Omental fat pad (tissue), 4 donors: ENCODE measurements around the gene PIAS2. TPM values are rescaled to one million over a fixed set of nuclear protein-coding genes. Genes with fewer than 3 reads are reported as not detected.

Source experiments
- ATAC-seq: fragments of 150-250 bp; one replicate; pipeline ENCODE4 v1.9.1; 2016; ENCODE audit warnings: mild to moderate bottlenecking, moderate library complexity; ENCODE audit not compliant: low FRiP score
- DNase-seq: peaks from one replicate; pipeline ENCODE4 v3.0.0-alpha.2; 2019; ENCODE audit warnings: low spot score
- total RNA-seq, 4 donors: library from RNA; depleted of rRNA; stranded (reverse); fragments of >200 nt; gene quantifications; one replicate each; pipeline ENCODE4 v1.1.0, GENCODE V29; 2016
- TF ChIP-seq, protein P1 (sequence below), 3 donors: fragments of 450-650 bp; IDR thresholded peaks; one replicate each; pipeline ENCODE4 v1.5.1; 2016 to 2017; ENCODE audit warnings: antibody characterized with exemption in 3 of 3, mild to moderate bottlenecking in 3 of 3, moderate library complexity in 2 of 3

PIAS2 gene
- total RNA-seq, 4 donors from 2014 or later, result 17.7 to 24.9 (median 23.4) TPM

DNA sequence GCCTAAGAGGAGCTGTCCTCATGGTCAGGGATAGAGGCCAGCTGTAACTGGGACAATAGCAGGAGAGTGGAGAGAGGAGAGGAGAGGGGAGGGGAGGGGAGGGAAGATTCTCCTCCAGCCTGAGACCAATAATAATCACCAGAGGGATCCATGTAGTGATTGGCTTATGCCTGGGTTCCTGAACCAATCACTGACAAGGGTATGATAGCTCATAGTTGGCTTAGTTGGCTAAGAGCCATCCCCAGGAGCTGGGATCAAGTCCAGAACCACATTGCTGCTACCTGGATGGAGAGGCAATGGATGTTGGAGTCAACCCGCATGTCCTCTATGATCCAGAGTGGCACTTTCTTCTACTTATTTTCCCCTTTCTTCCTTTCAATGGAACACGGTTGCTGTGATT is 152.7 kb downstream of the PIAS2 start:
- TF ChIP-seq, protein P1, sequence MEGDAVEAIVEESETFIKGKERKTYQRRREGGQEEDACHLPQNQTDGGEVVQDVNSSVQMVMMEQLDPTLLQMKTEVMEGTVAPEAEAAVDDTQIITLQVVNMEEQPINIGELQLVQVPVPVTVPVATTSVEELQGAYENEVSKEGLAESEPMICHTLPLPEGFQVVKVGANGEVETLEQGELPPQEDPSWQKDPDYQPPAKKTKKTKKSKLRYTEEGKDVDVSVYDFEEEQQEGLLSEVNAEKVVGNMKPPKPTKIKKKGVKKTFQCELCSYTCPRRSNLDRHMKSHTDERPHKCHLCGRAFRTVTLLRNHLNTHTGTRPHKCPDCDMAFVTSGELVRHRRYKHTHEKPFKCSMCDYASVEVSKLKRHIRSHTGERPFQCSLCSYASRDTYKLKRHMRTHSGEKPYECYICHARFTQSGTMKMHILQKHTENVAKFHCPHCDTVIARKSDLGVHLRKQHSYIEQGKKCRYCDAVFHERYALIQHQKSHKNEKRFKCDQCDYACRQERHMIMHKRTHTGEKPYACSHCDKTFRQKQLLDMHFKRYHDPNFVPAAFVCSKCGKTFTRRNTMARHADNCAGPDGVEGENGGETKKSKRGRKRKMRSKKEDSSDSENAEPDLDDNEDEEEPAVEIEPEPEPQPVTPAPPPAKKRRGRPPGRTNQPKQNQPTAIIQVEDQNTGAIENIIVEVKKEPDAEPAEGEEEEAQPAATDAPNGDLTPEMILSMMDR (IDR thresholded peaks at IDR 0.05), result no peak
- ATAC-seq (no peak), DNase-seq (no peak)

DNA sequence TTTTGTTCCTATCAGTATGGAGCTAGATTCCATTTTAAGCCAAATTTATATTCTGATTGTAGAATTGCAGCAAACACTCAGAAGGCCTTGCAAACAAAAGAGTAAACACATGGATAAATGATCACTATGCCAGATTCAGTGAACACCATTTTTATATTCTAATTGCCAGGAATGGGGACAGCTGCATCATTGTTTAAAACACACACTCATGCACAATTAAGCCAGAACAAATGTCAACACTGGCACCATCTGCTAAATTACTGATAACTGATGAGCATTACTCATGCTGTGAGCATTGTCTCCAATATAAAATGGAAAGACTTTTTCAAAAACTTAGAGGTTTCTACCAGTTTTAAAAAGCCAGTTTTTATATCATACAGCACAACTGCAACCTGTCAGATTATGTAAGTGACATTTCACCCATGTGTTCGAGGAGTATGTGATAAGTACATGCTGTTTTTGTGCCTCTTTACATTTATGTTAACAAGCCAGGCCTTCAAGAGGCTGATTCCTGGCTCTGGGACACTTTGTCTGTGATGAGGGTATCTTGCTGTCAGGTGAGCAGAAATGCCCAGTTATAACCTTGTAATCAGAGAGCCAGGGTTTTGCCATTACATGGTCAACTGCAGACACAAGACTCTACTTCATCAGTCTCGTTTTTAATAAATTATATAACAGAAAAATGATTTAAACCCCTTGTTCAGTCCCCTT is 156.1 kb downstream of the PIAS2 start:
- TF ChIP-seq, protein P1 (IDR thresholded peaks at IDR 0.05), result no peak
- ATAC-seq (no peak), DNase-seq (no peak)

DNA sequence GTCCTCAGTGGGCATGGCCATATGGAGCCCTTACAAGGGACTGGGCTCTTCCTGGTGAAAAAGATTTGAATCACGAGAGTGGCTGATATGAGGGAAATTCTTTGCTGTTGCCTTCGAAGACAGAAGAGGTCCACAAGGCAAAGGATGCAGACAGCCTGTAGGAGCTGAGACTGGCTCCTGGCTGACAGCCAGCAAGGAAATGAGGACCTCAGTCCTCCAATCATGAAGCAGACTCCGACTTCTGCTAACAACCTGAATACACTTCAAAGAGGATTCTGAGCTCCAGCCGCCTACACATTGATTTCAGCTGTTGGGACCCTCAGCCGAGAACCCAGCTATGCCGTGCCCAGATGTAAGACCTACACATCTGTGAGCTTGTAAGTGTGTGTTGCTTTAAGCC is 157.4 kb downstream of the PIAS2 start:
- no peak for DNase-seq
- ATAC-seq, result no peak
- TF ChIP-seq, protein P1 (IDR thresholded peaks at IDR 0.05), result no peak

DNA sequence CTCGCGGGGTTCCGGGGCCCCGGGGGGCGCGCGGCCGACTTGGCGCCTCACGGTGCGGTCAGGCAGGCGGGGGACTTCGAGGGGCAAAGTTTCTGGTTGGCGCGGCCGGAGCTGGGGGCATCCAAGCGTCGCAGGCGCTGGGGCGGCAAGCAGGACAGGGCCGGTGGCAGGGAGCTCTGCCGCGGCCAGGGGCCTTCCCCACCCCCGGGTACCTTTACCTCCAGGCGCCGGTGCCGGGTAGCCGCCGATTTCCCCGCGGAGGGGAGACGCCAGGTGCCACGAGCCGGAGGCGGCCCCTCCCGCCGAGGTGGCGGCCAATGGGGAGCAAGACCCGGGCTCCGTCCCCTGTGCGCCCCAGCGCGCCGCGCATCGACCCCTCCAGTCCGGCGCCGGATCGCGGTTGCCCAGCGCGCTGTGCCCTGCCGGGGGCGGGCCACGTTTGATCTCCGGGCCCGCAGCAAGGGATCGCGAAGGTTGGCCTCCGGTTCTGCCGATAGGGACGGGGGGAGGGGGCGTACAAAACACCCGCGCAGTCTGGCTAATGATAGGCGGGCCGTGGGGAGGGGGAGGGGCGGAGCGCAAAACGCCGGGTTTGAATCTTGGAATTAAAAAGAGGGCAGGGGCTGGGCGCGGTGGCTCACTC is 160.6 kb downstream of the PIAS2 start, which contains the start of gene ST8SIA5:
Gene ST8SIA5 (minus strand): TSS at position 495 of the 643 bp plus-strand sequence. CDS start 545 bp downstream, outside the sequence.
- no peak for DNase-seq
- TF ChIP-seq, protein P1 (IDR thresholded peaks at IDR 0.05), result no peak
- no peak for ATAC-seq

DNA sequence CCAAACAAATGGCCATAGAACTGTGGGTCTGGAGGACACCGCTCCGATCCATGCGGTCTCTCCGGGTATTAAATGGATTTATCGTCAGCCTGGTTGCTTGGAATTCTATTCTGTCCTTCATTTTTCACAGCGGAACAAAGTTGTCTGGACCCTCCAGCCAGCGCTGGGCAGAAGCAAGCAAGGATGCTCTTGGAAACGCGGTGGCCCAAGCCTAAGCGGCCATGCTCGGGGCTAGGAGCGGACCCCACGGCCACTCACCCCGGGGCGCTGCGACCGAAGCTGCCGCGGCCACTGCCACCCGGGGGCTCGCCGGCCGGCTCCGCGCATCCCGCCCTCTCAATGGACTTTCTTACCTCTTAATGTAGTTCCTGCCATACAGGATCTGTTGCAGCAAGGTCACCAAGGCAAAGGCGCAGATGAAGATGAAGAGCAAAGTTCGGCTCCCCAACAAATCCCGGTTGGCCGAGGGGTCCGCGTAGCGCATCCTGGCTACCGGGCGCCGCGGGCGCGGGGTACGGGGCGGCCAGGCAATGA is 161.2 kb downstream of the PIAS2 start:
- TF ChIP-seq, protein P1 (IDR thresholded peaks at IDR 0.05), result no peak
- no peak for ATAC-seq
- no peak for DNase-seq

DNA sequence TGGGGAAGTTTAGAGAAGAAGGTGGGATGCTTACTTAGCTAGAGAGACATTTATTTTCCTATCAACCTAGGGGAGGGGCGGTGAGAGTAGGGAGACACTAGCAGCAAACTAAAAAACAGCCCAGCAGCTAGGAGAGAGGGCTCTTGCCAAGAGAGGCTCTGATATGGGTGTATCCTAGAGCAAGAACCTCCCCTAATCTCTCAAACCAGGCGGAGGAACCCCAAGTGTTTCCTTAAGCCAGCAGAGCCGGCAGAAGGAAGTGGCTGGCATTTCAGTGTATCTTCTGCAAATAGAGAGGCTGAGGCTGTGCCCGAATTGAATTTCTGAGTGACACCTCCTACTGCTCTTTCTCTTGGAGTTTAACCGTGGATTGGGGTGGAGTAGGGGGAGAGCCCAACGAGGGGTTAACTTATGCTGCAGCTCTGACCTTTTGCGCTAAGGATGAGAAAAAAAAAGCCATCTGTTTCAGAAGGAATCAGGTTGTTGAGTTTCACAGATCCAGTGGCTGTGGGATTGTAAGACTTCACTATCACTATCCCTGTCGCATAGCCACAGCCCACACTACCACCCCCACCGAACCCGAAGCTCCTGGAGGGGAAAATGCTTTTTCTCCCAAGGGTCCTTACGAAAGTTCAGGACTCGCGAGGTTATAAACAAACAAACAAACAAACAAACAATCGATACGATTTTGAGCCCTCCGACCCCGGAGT is 161.8 kb downstream of the PIAS2 start:
- TF ChIP-seq, protein P1 (IDR thresholded peaks at IDR 0.05), result no peak
- no peak for ATAC-seq
- no peak for DNase-seq
